Caco-2 (cell line): ENCODE results near the gene LKAAEAR1. TPM values are rescaled to one million over a fixed set of nuclear protein-coding genes. Genes with fewer than 3 reads are reported as not detected.
"Not testable (repeated sequence)": the region's sequence is repeated elsewhere in the genome, so short reads cannot be mapped to it uniquely, and the experiment has no call there.

Source experiments
- BruUV-seq: library from RNA; stranded (reverse); fragments of 400-500 nt; replicated peaks from 2 replicates; lab custom pipeline; 2021; lab: Mats Ljungman, UMichigan
- CTCF ChIA-PET: fragments of 300-600 bp; sonication (Branson Sonifier 250); formaldehyde crosslinking; loops from one replicate; lab custom pipeline; 2022; ENCODE audit warnings: antibody characterized with exemption; lab: Charles Lee
- POLR2A ChIA-PET: fragments of 300-600 bp; sonication (Branson Sonifier 250); formaldehyde crosslinking; loops from one replicate; lab custom pipeline; 2022; ENCODE audit warnings: antibody characterized with exemption; lab: Charles Lee
- DNase-seq, 2 experiments: peaks; one replicate each; pipeline versions ENCODE4 v3.0.0 to v3.0.0-alpha.2; 2020 to 2022
- H3K27me3 ChIP-seq: replicated peaks from 2 replicates; pipeline ENCODE4 v1.6.0; 2011; ENCODE audit warnings: low read length; ENCODE audit not compliant: control insufficient read depth, insufficient read depth
- H3K36me3 ChIP-seq: 2 replicates; pipeline ENCODE4 v1.5.1; 2011; ENCODE audit warnings: low read length; ENCODE audit not compliant: control insufficient read depth, insufficient read depth
- H3K4me1 ChIP-seq: fragments of 250-450 bp; sonication (Bioruptor Pico); 2 replicates; pipeline ENCODE4 v1.5.1; 2020; ENCODE audit warnings: mild to moderate bottlenecking
- H3K4me3 ChIP-seq: 2 replicates; pipeline ENCODE4 v1.5.1; 2011; ENCODE audit warnings: low read depth, mild to moderate bottlenecking, control low read depth, low read length
- H3K9me3 ChIP-seq: fragments of 250-450 bp; sonication (Bioruptor Pico); 2 replicates; pipeline ENCODE4 v1.5.1; 2020; ENCODE audit warnings: mild to moderate bottlenecking, moderate library complexity
- H3K27ac Mint-ChIP-seq: one replicate; pipeline ENCODE4 v1.8.0; 2022; ENCODE audit warnings: mixed read lengths; ENCODE audit not compliant: unreplicated experiment
- H3K27me3 Mint-ChIP-seq: one replicate; pipeline ENCODE4 v1.8.0; 2022; ENCODE audit warnings: mixed read lengths; ENCODE audit not compliant: insufficient read depth, unreplicated experiment
- H3K36me3 Mint-ChIP-seq: one replicate; pipeline ENCODE4 v1.8.0; 2022; ENCODE audit warnings: mild to moderate bottlenecking, mixed read lengths; ENCODE audit not compliant: insufficient read depth, unreplicated experiment
- H3K4me1 Mint-ChIP-seq: one replicate; pipeline ENCODE4 v1.8.0; 2022; ENCODE audit warnings: low read depth, mixed read lengths; ENCODE audit not compliant: unreplicated experiment
- H3K4me3 Mint-ChIP-seq: one replicate; pipeline ENCODE4 v1.8.0; 2022; ENCODE audit warnings: mild to moderate bottlenecking, moderate library complexity, mixed read lengths; ENCODE audit not compliant: unreplicated experiment
- H3K9me3 Mint-ChIP-seq: one replicate; pipeline ENCODE4 v1.8.0; 2022; ENCODE audit warnings: mixed read lengths; ENCODE audit not compliant: unreplicated experiment
- intact Hi-C: fragments of 100-400 bp; cut with micrococcal nuclease; formaldehyde crosslinking; loops from one replicate; pipeline ENCODE4 v1.10.0; 2022; ENCODE audit not compliant: unreplicated experiment
- total RNA-seq: library from RNA; stranded (reverse); gene quantifications from 2 replicates; pipeline ENCODE4 v1.2.3, GENCODE V29; 2022
- TF ChIP-seq, protein P1 (sequence below), 2 experiments: fragments of 200-600 bp in 1 of 2; IDR thresholded peaks; 1 replicate in 1 of 2; 2 replicates in 1 of 2; pipeline versions ENCODE4 v1.5.1 to v1.8.0; 2011 to 2022; ENCODE audit warnings: antibody characterized with exemption in 1 of 2, control low read depth in 1 of 2, inconsistent platforms in 1 of 2, low read depth in 1 of 2, low read length in 1 of 2, mild to moderate bottlenecking in 1 of 2, moderate library complexity in 1 of 2; ENCODE audit not compliant: insufficient read depth in 1 of 2, severe bottlenecking in 1 of 2, unreplicated experiment in 1 of 2

The LKAAEAR1 gene
- total RNA-seq, 1 experiment from 2014 or later, result not detected

DNA sequence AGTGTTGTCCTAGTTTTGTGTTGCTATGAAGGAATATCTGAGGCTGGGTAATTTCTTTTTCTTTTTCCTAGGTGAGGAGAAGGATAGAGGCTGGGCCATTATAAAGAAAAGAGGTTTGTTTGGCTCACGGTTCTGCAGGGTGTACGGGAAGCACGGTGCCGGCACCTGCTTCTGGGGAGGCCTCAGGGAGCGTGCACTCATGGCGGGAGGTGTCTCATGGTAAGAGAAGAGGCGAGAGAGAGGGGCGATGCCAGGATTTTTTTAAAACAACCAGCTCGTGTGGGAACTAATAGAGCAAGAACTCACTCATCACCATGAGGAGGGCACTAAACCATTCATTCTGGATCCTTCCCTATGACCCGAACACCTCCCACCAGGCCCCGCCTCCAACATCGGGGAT lies 37.4 kb upstream of the LKAAEAR1 start:
- BruUV-seq, result no TSS peak
- Histone ChIP-seq H3K36me3 (no peaks in the 10 kb centered on the region), H3K9me3 (no peaks in the 10 kb centered on the region; the same call in 1 of the 2 replicates), H3K4me3 (no peak overlapping the region), H3K4me1 (no peaks in the 10 kb centered on the region), H3K27me3 (no peaks in the 10 kb centered on the region)
- no peaks in the 10 kb centered on the region for H3K9me3 Mint-ChIP-seq
- POLR2A ChIA-PET, result no interaction called here
- DNase-seq, result peak in 1 of 2 experiments; percentile 33
- intact Hi-C loops, result loop anchor here (2.0 to 5.0 kb wide), 2 partner anchors 101 to 583 kb away; no protein-coding TSS in a partner anchor
- no peak overlapping the region for H3K27ac Mint-ChIP-seq
- no peak overlapping the region for H3K4me3 Mint-ChIP-seq
- peaks cover 14% of the 10 kb centered on the region for H3K27me3 Mint-ChIP-seq
- TF ChIP-seq, protein P1, sequence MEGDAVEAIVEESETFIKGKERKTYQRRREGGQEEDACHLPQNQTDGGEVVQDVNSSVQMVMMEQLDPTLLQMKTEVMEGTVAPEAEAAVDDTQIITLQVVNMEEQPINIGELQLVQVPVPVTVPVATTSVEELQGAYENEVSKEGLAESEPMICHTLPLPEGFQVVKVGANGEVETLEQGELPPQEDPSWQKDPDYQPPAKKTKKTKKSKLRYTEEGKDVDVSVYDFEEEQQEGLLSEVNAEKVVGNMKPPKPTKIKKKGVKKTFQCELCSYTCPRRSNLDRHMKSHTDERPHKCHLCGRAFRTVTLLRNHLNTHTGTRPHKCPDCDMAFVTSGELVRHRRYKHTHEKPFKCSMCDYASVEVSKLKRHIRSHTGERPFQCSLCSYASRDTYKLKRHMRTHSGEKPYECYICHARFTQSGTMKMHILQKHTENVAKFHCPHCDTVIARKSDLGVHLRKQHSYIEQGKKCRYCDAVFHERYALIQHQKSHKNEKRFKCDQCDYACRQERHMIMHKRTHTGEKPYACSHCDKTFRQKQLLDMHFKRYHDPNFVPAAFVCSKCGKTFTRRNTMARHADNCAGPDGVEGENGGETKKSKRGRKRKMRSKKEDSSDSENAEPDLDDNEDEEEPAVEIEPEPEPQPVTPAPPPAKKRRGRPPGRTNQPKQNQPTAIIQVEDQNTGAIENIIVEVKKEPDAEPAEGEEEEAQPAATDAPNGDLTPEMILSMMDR (IDR thresholded peaks at IDR 0.05; ENCODE audit: insufficient read depth in 1 of 2, low read depth in 1 of 2, low read length in 1 of 2, severe bottlenecking in 1 of 2, unreplicated experiment in 1 of 2), result no peak
- peaks cover 7% of the 10 kb centered on the region for H3K36me3 Mint-ChIP-seq
- CTCF ChIA-PET, result interaction anchor here (0.7 to 4.1 kb wide), 10 partner anchors 10 to 517 kb away, joined by 3 to 51 read pairs (median 6); partner anchors contain the start of genes LKAAEAR1, PRPF6 and SAMD10
- no peaks in the 10 kb centered on the region for H3K4me1 Mint-ChIP-seq

- intact Hi-C loops, result loop anchor here (1.0 to 5.0 kb wide), 8 partner anchors 18 to 581 kb away; partner anchors contain the start of gene PRPF6
- Mint-ChIP-seq H3K4me1 (no peaks in the 10 kb centered on the region), H3K36me3 (peaks cover 7% of the 10 kb centered on the region), H3K4me3 (no peak overlapping the region), H3K27ac (peak overlapping the region; percentile 44), H3K27me3 (peaks cover 14% of the 10 kb centered on the region), H3K9me3 (no peaks in the 10 kb centered on the region)
- Histone ChIP-seq H3K9me3 (no peaks in the 10 kb centered on the region; the same call in 1 of the 2 replicates), H3K4me3 (no peak overlapping the region), H3K27me3 (no peaks in the 10 kb centered on the region), H3K4me1 (no peaks in the 10 kb centered on the region), H3K36me3 (no peaks in the 10 kb centered on the region)
- POLR2A ChIA-PET, result no interaction called here
- CTCF ChIA-PET, result interaction anchor here (0.5 to 4.1 kb wide), 18 partner anchors 9 to 1794 kb away, joined by 3 to 51 read pairs (median 4); partner anchors contain the start of genes LKAAEAR1, OPRL1, PRPF6 and RGS19
- TF ChIP-seq, protein P1 (IDR thresholded peaks at IDR 0.05; ENCODE audit: insufficient read depth in 1 of 2, low read depth in 1 of 2, low read length in 1 of 2, severe bottlenecking in 1 of 2, unreplicated experiment in 1 of 2), result no peak
- no TSS peak for BruUV-seq
- peak in 1 of 2 experiments; percentile 55 for DNase-seq
Observed at GRCh38 chr20:64119681-64120341, 35.6 kb upstream of the LKAAEAR1 start.

- Histone ChIP-seq H3K9me3 (no peaks in the 10 kb centered on the region; the same call in 1 of the 2 replicates), H3K27me3 (no peaks in the 10 kb centered on the region), H3K4me3 (no peak overlapping the region), H3K36me3 (no peaks in the 10 kb centered on the region), H3K4me1 (no peaks in the 10 kb centered on the region)
- Mint-ChIP-seq H3K36me3 (peaks cover 7% of the 10 kb centered on the region), H3K27me3 (peaks cover 14% of the 10 kb centered on the region), H3K27ac (no peak overlapping the region), H3K9me3 (no peaks in the 10 kb centered on the region), H3K4me1 (no peaks in the 10 kb centered on the region), H3K4me3 (no peak overlapping the region)
- intact Hi-C loops, result no loop called here
- ChIA-PET POLR2A (no interaction called here), CTCF (interaction anchor here (0.8 to 4.1 kb wide), 7 partner anchors 8 to 80 kb away, joined by 3 to 51 read pairs (median 13); partner anchors contain the start of genes LKAAEAR1 and TCEA2)
- peak in 1 of 2 experiments; percentile 59 for DNase-seq
- TF ChIP-seq, protein P1 (IDR thresholded peaks at IDR 0.05; ENCODE audit: insufficient read depth in 1 of 2, low read depth in 1 of 2, low read length in 1 of 2, severe bottlenecking in 1 of 2, unreplicated experiment in 1 of 2), result no peak
- BruUV-seq, result no TSS peak
Observed at GRCh38 chr20:64119301-64119680, 35.1 kb upstream of the LKAAEAR1 start.

GRCh38 chr20:64117432-64117777 lies 33.2 kb upstream of the LKAAEAR1 start:
- H3K27me3 ChIP-seq, H3K4me3 Mint-ChIP-seq, POLR2A ChIA-PET, H3K4me1 Mint-ChIP-seq, H3K9me3 Mint-ChIP-seq, H3K4me3 ChIP-seq, H3K9me3 ChIP-seq, H3K36me3 Mint-ChIP-seq, intact Hi-C loops, BruUV-seq, H3K36me3 ChIP-seq, H3K4me1 ChIP-seq, H3K27ac Mint-ChIP-seq: not testable (repeated sequence)
- DNase-seq, result peak in 1 of 2 experiments; percentile 26
- H3K27me3 Mint-ChIP-seq, result peaks cover 13% of the 10 kb centered on the region
- CTCF ChIA-PET, result interaction anchor here (0.6 to 2.7 kb wide), 3 partner anchors 24 to 47 kb away, joined by 3 to 11 read pairs (median 6); partner anchors contain the start of gene LKAAEAR1
